Measurements from ENCODE around the gene PRLR. TPM values are rescaled to one million over a fixed set of nuclear protein-coding genes. Genes with fewer than 3 reads are reported as not detected.
A peak's percentile ranks its signal among the peaks of the same experiment; 100 is the strongest.

PRLR gene
- total RNA-seq, 1 donor from 2014 or later: not detected

DNA sequence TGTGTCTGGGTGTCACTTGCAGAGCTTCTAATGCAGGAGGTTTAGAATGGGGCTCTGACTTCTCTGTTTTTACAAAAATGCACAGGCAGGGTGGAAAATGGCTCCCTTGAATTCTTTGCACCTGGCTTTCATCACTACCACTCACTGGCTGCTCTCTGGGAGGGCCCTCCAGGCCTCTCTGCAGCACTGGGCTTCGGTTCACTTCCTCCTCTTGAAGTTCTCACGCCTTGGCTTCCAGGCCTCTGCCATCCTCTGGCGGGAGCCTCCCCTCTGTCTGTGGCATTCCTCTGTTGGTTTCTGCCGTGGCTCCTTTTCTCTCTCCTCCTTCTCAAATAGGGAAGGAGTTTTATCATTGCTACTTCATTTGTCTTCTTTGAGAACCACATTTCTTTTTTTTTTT is 2.8 kb upstream of the PRLR start:
- no peak for DNase-seq

DNA sequence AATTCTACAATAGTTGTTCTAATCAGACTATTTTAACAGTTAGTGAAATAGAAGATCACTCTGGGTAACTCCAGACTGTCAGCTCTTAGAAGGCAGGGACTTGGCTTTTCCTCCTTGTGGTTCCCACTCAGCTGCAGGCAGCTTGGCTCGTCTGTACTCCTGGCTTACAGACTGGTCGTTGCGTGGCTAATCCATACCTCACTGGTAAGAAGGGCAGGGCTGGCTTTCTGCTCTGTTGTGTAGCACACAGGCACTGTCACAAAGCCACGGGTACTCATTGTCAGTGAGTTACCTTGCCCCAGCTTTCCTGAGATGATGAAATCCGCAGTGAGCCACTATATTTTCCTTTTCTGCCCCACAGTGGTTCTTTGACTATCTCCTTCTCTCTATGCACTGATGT is 1.8 kb upstream of the PRLR start:
- no peak for DNase-seq

DNA sequence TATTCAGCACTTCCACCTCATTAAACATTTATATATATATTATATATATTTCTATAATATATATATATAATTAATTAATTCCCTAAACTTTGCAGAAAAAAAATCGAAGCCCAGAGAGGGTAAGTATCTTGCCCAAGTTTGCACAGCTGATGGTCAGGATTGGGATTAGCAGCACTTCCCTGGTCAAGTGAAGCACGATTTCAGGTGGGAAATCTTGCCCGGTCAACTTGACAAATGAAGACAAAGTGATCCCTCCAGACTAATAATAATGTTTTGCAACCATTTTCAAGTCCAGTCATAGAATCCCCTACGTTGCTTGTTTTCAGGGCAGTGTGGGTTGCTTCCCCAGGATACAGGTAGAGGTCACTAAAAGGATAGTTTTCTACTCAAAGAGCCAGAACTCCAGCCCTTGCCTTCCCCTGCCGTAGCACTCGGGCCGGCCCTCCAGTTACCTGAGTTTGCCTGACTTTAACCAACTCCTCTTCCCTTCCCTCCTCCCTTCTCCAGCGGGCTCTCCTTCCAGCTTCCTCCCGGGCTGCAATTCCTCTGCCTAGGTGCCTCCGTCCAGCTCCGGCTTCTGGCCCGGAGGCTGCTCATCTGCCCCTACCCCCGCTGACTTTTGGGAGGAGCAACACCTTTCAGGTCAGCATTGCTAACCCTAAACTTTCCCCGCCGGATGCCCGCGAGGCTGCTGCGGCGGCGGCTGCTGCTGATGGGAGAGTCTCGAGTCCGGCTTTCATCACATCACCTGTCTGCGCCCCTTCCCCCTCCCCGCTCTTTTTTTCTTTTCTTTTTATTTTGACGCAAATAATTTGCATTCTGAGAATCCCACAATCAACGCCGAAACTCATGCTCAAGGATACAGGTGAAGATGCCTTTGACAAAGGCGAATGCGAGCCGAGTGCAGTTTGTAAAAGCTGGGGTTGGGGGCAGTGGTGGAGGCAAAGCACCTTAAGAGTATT is 930 bp downstream of the PRLR start:
- DNase-seq: no peak

DNA sequence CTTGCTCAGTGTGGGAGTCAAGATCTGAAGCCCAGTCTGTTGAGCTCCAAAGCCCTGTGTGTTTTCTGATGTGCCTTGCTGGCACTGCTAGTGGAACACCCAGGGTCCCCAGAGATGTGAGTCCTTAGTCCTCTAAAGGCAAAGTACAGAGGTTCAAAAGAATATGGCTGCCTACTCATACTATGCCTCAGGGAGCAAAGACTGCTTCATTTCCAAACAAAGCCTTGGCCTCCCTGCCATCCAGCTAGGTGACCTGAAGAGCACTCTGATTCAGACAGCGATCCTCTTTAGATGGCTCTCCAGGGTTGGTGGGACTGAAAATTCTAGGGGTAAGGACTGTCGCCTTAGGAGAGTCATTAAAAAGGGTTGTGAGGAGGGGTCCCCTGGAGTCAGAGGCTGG is 2.0 kb downstream of the PRLR start:
- no peak for DNase-seq

DNA sequence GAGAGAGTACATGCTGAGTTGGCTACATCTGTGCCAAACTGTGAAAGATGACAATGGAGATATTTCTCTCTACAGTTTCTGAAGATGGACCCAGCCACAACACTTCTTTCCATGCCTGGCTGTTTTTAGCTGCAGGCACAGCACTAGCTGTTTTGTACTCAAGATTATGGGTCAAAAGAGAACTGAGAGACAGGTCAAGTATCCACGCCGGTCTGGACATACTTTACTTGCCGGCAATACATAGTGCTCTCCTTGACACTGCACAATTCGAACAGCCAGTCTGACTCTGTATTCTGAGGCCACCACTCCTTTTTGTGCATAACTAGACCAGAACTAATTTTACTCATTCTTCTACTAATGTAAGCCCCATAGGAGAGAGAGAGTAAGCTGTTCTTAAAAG is 2.6 kb downstream of the PRLR start:
- DNase-seq: no peak

DNA sequence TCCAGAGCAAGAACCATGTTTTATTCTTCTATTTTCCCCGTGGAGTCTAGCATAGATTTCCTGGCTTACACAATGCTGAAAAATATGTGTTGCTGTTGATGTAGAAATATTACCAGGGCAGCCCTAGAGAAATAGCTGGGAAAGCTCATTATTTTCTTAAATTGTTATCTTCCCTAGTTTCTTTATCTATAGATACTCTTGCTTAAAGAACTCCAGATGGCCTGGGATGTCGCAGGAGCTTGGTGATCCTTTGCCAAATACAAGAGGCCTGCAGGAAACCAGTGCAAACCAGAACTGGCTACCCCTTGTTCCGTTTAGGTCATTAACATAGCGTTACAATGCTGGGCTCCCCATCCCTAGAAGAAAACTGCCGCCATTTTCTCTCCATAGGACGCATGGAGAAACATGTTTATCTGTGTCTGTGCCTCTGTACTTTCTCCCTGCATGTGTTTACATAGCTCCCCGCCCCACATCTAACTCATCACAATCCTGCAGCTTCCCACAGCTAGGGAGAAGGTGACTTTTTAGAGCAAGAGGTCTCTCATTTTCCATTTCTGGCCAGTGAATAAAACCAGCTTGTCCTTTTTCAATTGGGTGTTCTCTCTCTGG is 6.4 kb downstream of the PRLR start:
- DNase-seq: no peak

DNA sequence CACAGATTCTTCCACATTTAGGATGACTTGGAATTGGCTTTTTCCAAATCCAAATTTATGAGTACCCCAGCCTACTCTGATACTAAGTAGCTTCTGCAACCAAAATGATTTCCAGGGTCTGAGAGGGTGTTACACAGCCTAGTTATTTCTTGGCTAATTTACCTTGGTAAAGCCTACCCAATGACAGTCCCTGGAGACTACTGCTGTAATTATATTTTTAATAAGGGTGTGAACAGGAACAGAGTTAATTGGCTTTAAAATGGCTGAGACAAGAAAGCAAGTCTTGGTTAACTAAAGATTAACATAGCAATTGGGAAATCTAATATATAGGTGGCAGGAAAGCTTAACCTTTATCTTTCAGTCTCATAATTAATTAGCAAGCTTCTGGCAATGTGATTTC is 9.3 kb downstream of the PRLR start:
- no peak for DNase-seq

DNA sequence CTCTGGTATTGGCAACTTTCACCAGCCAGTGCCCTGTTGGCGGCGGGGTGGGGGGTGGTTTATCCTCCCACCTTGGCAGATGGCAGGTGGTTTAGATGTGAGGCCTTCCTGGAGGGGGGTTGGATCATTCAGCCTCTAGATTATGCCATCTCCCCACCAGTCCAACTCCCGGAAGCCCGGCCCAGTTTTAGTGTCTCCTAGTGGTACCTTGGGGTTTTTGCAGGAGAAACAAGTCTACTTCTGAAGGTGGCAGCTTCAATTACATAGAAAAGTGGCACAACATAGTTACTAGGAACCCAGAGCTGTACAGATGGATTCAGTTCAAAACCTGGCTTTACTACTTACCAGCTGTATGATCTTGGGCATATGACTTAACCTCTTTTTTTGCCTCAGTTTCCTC is 11.3 kb downstream of the PRLR start:
- no peak for DNase-seq

DNA sequence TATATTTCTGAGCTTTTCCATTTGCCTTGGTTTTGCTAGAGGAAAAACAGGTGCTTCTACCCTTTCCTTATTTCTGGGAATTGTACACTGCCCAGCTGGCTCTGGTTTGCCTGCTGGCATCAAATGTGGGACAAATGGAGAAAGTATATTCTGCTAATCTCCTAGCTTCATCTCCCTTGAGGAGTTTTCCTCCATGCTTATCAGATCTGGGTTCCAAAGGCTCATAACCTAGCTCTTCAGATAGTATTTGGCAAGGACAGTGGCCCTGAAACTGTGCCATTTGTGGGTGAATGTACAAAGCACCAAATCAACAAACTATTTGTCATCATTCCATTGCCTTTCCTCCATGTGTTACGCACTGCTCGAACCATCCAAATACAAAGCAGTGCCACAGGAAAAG is 16.2 kb downstream of the PRLR start:
- DNase-seq: no peak

DNA sequence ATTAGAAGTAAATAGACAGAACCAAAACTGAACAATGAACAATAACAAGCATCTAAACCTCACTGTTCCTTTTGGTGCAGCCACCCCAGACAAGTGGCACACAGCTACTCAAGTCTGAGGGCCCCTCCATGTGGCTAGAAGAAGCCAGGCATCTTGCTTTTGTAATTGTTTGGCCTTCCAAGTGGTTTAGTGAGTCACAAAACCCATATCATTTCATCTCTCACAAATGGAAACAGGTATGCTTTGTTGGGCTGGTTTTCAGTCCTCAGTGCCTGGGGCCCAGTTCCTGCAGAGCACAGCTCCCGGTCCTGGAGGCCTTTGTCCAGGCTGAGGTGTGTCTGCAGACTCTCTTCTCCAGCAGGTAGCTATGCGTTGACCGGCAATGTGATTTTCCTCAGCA is 16.7 kb downstream of the PRLR start:
- DNase-seq: no peak

DNA sequence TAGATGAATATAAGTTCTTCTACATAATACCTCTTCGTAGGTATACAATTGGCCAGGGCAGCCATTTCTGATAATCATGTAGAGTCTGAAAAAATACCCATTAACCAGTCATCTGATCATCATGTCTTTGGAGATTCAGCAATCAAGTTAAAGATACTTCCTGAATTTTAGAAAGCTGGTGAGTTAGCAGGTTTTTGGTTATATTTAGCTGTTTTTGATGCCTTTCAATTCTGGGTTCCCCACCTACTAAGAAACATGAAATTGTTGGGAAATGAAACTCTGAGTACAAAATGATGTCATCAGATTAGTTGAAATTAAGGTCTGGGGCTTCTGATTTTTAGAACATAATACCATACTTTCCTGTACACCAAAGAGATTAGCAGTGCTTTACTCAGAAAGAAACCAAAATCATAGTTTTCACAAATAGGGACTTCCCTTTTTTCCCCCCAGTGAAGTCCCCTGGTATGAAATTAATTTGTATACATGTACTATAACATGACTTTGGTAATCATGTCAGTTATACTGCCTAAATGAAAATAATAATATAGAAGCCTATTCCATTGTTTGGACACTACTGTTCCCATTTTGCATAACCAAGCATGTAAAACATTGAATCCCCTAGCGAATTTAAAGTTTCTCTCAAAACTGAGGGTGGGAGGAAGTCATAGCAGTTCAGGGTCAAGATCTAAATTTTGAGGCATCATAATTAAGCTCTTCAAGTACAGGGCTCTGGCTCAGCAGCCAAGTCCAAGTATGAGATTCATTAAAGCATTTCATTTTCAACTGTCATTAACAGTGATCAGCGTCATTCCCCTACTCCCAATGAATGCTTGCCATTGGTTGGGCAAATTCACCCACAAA is 17.9 kb downstream of the PRLR start:
- no peak for DNase-seq

DNA sequence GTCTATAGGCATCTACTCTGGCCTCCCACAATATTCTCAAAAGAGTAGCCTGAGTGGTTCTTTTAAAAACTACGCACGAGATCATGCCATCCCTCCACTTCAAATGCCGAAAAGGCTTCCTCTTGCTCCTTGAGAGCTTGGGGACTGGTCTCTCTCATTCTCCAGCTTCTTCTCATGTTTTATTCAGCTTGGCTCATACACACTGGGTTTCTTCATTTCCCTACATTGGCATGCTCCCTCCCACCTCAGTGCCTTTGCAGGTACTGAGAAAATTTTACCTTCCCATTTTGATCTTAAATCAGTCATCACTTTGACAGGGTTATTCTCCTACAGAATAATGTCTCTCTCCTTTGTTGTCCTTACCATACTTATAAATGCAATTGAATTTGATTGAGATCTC is 20.4 kb downstream of the PRLR start:
- no peak for DNase-seq

DNA sequence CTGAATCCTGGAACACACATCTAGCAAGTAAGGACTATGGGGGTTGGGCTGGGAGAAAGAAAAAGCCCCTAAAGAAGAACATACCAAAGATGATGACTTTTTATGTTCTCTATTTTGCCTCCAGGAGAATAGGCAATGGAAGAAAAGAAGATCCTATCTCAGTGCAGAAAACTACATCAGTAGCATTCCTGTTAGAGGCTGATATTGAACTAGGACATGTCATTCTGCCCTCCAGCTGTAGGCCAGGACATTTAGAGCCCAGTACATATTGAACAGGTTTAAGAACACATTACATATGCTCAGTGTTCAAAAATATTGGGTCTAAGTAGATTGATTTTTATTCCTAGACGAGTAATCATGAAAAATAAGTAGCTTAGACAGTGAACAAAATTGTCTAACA is 24.7 kb downstream of the PRLR start:
- DNase-seq: no peak

DNA sequence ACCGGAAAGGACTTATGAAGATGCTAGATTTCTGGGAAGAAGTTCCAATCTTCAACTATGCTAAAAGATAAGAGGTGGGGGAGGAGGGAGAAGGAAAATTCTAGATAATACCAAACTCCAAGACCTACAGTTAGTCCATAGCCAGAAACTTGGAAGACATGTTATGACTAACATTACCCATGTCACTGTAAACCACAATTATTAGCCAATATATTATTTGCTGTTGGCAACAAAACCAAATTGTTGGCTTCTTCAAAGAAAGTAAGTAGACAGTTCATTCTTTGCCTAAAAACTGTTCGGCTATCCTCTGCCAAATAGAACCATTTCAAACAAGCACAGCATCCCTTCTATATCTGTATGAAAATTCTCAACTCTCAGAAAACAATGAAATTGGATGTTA is 25.1 kb downstream of the PRLR start:
- DNase-seq: no peak

DNA sequence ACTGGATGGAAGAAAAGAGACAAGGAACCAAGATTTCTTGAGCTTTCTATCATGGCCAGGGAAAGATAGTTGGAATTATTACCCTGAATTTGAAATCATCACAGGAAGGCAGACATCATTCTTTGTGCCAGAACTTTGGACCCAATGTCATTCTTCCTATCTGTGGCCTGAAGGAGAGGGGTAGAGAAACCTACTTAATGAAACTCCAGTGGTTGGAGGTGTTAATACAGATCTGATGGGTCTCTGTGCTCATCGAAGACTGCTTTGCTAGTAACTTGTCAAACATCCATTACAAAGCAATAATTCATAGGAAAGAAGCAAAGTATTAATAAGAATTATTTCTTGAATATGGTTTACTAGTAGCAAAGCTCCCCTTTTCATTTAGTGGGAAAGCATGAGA is 26.9 kb downstream of the PRLR start:
- DNase-seq: no peak

DNA sequence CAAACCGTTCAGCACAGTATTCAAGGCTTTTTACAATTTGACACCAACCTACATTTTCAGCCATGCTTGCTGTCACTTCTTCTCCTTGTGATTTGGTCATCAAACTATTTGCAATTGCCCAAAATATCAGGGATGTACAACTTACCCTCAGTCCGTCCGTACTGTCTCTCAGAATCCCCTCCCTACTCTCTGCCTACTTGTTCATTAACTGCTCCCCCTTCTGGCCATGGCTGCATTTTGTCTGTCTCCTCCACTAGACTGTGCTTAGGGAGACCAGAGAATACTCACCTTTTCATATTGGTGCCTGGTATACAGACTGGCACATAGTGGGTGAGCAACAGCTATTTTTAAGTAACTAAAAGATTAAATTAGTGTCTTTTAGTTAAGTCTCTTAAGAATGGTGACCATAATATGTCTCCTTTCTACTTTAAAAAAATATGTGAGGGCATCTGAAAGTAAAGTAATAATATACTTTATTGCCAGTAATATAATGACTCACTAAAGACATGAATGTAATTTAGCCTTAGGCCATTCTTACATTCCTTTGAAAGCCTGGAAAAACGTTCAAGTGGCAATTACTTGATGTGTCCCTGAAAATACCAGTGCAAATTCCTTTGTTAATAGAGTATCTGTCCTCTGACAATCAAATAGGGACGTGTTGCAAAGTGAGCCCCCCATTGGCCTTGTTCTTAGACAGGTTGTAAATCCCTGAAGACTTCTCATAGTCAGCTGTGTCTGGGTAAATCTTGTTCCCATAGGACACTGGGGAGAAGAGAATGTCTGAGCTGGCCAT is 27.8 kb downstream of the PRLR start:
- DNase-seq: peak; percentile 37

DNA sequence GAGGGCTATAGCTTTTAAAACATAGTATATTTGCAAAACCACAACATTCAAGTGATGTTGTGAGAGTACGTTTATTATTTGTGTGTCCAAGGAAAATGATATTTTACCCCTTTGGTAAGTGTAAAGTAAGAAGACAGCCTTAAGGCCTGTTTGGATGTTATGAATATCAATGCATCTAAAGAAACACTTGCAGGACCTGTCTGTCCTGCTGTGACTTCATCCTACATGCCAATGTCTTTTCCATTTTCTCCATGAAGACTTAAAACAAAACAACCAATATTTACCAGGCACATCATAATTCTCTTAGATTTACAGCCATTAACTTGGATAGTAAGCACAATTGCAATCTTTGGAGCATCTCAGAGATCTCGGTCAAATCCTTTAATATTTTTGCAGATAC is 29.0 kb downstream of the PRLR start:
- no peak for DNase-seq

DNA sequence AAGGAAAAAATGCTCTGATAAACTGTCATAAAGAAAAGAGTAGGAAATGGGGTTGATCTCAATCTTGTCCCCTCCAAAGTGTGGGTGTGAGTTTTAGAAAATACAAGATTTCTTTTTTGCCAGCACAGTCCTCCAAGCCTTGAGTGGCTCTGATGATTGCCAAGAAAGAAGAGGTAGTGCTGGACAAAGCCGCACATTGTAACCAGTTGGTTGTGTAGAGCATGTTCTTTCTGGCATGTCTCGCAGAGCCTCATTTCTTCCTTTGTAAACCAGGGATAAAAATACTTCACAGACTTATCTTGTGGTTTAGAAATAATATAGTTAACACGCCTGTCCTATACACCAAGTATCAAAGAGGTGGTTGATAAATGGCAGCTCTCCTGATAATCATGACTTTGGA is 30.4 kb downstream of the PRLR start:
- DNase-seq: no peak

DNA sequence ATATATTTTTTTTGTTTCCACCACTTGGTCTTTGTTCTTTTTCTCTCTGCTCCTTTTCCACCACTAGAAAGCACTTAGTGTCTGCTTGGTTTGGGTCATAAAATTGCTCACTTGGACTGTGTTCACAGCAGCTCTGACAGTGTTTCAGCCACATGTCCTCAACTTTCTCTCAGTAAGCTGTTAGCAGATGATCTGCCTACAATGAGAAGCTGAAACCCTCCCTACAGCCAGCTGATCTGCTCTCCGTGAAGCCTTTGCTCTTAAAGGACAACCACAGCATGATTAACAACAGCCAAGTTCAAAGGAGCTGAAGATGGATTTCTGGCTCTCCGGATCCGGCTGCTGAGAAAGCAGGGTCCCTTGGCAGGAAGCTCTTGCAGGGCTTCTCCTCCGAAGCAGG is 31.6 kb downstream of the PRLR start:
- no peak for DNase-seq

DNA sequence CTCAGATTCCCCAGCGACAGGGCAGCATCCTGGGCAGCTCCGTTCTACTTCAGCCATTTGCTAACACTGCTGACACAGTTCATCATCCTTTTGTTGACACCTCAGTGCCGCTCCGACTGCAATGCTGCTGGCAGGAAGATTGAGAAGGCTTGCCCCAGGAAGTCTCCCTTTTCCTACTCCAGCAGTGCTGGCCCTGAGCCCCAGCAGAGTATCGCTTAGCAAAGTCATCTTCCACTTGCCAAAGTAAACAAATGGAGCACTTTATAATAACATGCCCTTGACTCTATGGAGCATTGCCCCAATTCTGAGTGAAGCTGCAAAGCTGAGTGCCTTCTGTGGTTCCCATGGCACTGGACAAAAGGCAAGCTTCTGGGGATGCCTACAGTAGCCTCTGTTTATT is 32.2 kb downstream of the PRLR start:
- DNase-seq: peak; percentile 15

DNA sequence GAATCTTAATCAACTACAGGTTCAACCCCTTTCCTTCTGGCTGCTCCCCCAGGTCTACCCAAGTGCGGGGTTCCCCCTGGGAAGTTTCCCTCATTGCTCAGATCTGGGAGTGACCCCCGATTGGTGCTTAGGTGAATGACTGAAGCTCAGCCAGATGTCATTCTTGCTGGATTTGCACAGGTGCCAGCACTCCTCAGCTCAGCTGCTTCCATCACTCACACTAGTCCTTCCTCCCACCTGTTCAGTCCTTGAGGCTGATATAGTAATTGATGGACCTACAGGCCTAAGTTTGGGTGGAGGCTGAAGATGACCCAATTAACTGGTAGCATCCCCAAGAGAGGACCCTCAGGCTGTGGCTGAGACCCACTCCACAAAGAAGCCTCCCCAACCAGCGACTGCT is 32.9 kb downstream of the PRLR start:
- DNase-seq: no peak

DNA sequence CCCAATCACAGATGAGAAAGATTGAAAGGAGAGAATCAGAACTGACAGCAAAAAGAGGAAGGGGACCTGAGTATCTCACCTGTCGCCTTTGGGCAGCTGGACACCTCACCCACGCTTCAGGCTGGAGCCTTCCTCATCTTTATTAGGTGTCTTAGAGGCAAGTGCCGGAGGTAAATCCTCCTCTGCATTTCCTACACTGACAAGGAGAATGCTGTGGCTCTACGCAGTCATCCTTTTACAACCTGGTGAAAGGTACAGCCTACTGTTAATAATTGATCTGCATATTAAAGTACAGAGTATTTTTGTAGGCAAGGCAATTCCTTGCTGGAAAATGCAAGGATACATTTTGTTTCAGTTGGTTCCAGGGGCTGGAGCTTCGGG is 34.8 kb downstream of the PRLR start:
- DNase-seq: no peak

Data from dermis blood vessel endothelial cell (primary cell).